ENCODE results near the gene RBM26. TPM values are rescaled to one million over a fixed set of nuclear protein-coding genes. Genes with fewer than 3 reads are reported as not detected.

Gene RBM26
- total RNA-seq, 1 experiment from 2014 or later: 70.5 TPM

DNA sequence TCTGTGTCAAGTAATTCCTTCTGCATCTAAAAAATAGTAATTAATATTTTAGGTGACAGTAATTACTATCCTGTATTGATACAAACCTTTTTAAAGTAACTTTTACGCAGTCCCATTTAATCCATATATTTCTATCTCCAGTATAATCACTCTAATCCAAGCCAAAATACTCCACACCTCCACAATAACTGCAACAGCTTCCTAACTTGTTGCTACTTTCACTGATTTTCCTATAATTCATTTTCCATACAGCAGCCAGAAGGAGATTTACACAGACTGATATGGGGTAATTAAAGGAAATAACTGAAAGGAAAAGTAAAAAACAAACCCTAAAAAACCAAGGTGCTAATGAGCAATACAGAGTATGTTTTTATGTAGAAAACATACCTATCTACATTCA is 64.9 kb downstream of the RBM26 start:
- H3K23me2 ChIP-seq (ENCODE audit: insufficient read length, low read depth, low read length, poor library complexity, severe bottlenecking): no peaks in the 10 kb centered on the region
- H2AFZ ChIP-seq (ENCODE audit: low read length): no peak overlapping the region
- no peak overlapping the region for H4K8ac ChIP-seq (replicated peaks; ENCODE audit: insufficient read length, low read depth, low read length)
- H3K27ac ChIP-seq (ENCODE audit: insufficient read length, low read depth, low read length): no peak overlapping the region
- no peaks in the 10 kb centered on the region for H3K9me3 ChIP-seq (ENCODE audit: control insufficient read depth, low read depth, low read length)
- H3K56ac ChIP-seq (ENCODE audit: insufficient read length, low read depth, low read length): no peak overlapping the region
- no peaks in the 10 kb centered on the region for H3K4me1 ChIP-seq (ENCODE audit: insufficient read depth, low read length)
- WGBS (ENCODE audit: extremely low coverage, insufficient read length, low lambda C conversion rate): no CpG with 5 or more reads among the region's 1 CpG
- no peaks in the 10 kb centered on the region for H3K79me2 ChIP-seq (ENCODE audit: insufficient read depth, low read length)
- H4K91ac ChIP-seq (ENCODE audit: insufficient read length, low read depth, low read length): no peak overlapping the region
- H3T11ph ChIP-seq (ENCODE audit: low read length): no peak overlapping the region
- no peaks in the 10 kb centered on the region for H3K9me3 Mint-ChIP-seq
- H2BK120ac ChIP-seq (ENCODE audit: low read depth, low read length, poor library complexity, severe bottlenecking): no peak overlapping the region
- no peak overlapping the region for H3K4me2 ChIP-seq (ENCODE audit: insufficient read depth, insufficient read length, low read length)
- no peaks in the 10 kb centered on the region for H3K27me3 ChIP-seq (ENCODE audit: insufficient read depth, low read length)
- H2AK5ac ChIP-seq (ENCODE audit: insufficient read length, low read length): no peak overlapping the region
- no peak overlapping the region for H2BK15ac ChIP-seq (ENCODE audit: low read depth, low read length)
- H3K9ac ChIP-seq (ENCODE audit: extremely low read depth, insufficient read length, low read length): no peak overlapping the region
- no peak overlapping the region for H3K27ac Mint-ChIP-seq
- TF ChIP-seq, protein P1, sequence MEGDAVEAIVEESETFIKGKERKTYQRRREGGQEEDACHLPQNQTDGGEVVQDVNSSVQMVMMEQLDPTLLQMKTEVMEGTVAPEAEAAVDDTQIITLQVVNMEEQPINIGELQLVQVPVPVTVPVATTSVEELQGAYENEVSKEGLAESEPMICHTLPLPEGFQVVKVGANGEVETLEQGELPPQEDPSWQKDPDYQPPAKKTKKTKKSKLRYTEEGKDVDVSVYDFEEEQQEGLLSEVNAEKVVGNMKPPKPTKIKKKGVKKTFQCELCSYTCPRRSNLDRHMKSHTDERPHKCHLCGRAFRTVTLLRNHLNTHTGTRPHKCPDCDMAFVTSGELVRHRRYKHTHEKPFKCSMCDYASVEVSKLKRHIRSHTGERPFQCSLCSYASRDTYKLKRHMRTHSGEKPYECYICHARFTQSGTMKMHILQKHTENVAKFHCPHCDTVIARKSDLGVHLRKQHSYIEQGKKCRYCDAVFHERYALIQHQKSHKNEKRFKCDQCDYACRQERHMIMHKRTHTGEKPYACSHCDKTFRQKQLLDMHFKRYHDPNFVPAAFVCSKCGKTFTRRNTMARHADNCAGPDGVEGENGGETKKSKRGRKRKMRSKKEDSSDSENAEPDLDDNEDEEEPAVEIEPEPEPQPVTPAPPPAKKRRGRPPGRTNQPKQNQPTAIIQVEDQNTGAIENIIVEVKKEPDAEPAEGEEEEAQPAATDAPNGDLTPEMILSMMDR (conservative IDR thresholded peaks at IDR 0.05): no peak
- no peak overlapping the region for H3K4me3 Mint-ChIP-seq
- no peaks in the 10 kb centered on the region for H4K20me1 ChIP-seq (ENCODE audit: control insufficient read depth, insufficient read depth, insufficient read length)
- H3K4me1 Mint-ChIP-seq: no peaks in the 10 kb centered on the region
- no peaks in the 10 kb centered on the region for H3K27me3 Mint-ChIP-seq (ENCODE audit: low read depth)
- H3K14ac ChIP-seq (ENCODE audit: insufficient read depth, low read length): no peak overlapping the region
- H2BK12ac ChIP-seq (ENCODE audit: insufficient read length, low read depth, low read length): no peak overlapping the region
- H3K18ac ChIP-seq (ENCODE audit: insufficient read length, low read depth, low read length): no peak overlapping the region
- no peak for DNase-seq
- no peak overlapping the region for H3K23ac ChIP-seq (ENCODE audit: insufficient read length, low read depth, low read length)
- H2BK5ac ChIP-seq (ENCODE audit: insufficient read length, low read length): no peak overlapping the region
- H3K79me1 ChIP-seq (ENCODE audit: insufficient read depth, low read depth, low read length, poor library complexity, severe bottlenecking): no peaks in the 10 kb centered on the region
- no peak overlapping the region for H2BK20ac ChIP-seq (ENCODE audit: low read depth, low read length, poor library complexity, severe bottlenecking)
- no peak overlapping the region for H4K5ac ChIP-seq (ENCODE audit: insufficient read length, low read depth, low read length)
- peaks cover 19 to 72% (median 69%) of the 10 kb centered on the region in 3 experiments; a peak in 6 of 7 replicates for H3K36me3 Mint-ChIP-seq (ENCODE audit: insufficient read depth in 1 of 3, low read depth in 3 of 3)
- H3K4ac ChIP-seq (ENCODE audit: low read depth, low read length): no peak overlapping the region
